ENCODE data around the gene RTEL1. TPM values are rescaled to one million over a fixed set of nuclear protein-coding genes. Genes with fewer than 3 reads are reported as not detected.
A peak's percentile ranks its signal among the peaks of the same experiment; 100 is the strongest.

Gene RTEL1
- total RNA-seq, 2 donors from 2014 or later: 4.8 to 9.2 TPM

- no peaks in the 10 kb centered on the region for H3K9me3 ChIP-seq
- H3K27me3 ChIP-seq: no peaks in the 10 kb centered on the region
- H3K36me3 ChIP-seq: peaks cover 44% of the 10 kb centered on the region
- H3K4me3 ChIP-seq: peak overlapping the region; percentile 81 to 96
- peaks cover 0 to 29% of the 10 kb centered on the region in 2 donors for H3K4me1 ChIP-seq
- no peak for DNase-seq (ENCODE audit: low spot score)
- H3K27ac ChIP-seq: peak overlapping the region; percentile 88 to 92
- no peak for TF ChIP-seq CTCF (IDR thresholded peaks at IDR 0.05)
These were observed 50.4 kb downstream of the RTEL1 start for GRCh38 chr20:63708301-63709148.

GRCh38 chr20:63709149-63709527 is 51.0 kb downstream of the RTEL1 start:
- no peak overlapping the region for H3K27ac ChIP-seq
- no peak for DNase-seq (ENCODE audit: low spot score)
- no peaks in the 10 kb centered on the region for H3K9me3 ChIP-seq
- no peak for TF ChIP-seq CTCF (IDR thresholded peaks at IDR 0.05)
- H3K4me1 ChIP-seq: peaks cover 0 to 29% of the 10 kb centered on the region in 2 donors
- H3K27me3 ChIP-seq: no peaks in the 10 kb centered on the region
- peaks cover 38% of the 10 kb centered on the region for H3K36me3 ChIP-seq
- peak overlapping the region in 1 of 2 donors; percentile 96 for H3K4me3 ChIP-seq

- peaks cover 0 to 12% of the 10 kb centered on the region in 2 donors for H3K9me3 ChIP-seq
- TF ChIP-seq CTCF (IDR thresholded peaks at IDR 0.05): no peak
- H3K27ac ChIP-seq: no peak overlapping the region
- DNase-seq (ENCODE audit: low spot score): no peak
- H3K4me3 ChIP-seq: no peak overlapping the region
- H3K4me1 ChIP-seq: peaks cover 0 to 25% of the 10 kb centered on the region in 2 donors
- no peaks in the 10 kb centered on the region for H3K27me3 ChIP-seq
- H3K36me3 ChIP-seq: peaks cover 28% of the 10 kb centered on the region
These were observed 53.1 kb downstream of the RTEL1 start for GRCh38 chr20:63711085-63711645.

- Histone ChIP-seq H3K27me3 (no peaks in the 10 kb centered on the region), H3K4me3 (no peak overlapping the region), H3K4me1 (peaks cover 0 to 15% of the 10 kb centered on the region in 2 donors), H3K9me3 (peaks cover 0 to 12% of the 10 kb centered on the region in 2 donors), H3K36me3 (peaks cover 27% of the 10 kb centered on the region), H3K27ac (no peak overlapping the region)
- no peak for TF ChIP-seq CTCF (IDR thresholded peaks at IDR 0.05)
- no peak for DNase-seq (ENCODE audit: low spot score)
These were observed 54.1 kb downstream of the RTEL1 start for GRCh38 chr20:63712191-63712590.

- Histone ChIP-seq H3K4me3 (no peak overlapping the region), H3K4me1 (no peaks in the 10 kb centered on the region), H3K27ac (no peak overlapping the region), H3K27me3 (no peaks in the 10 kb centered on the region), H3K36me3 (peaks cover 46% of the 10 kb centered on the region), H3K9me3 (peaks cover 0 to 23% of the 10 kb centered on the region in 2 donors)
- DNase-seq (ENCODE audit: low spot score): no peak
- no peak for TF ChIP-seq CTCF (IDR thresholded peaks at IDR 0.05)
These were observed 56.7 kb downstream of the RTEL1 start for GRCh38 chr20:63714858-63715257.

All from right atrium auricular region (tissue), 2 donors.